CD8-positive, alpha-beta memory T cell (primary cell): ENCODE data around the gene SP4. TPM values are rescaled to one million over a fixed set of nuclear protein-coding genes. Genes with fewer than 3 reads are reported as not detected.

Experiments
- CTCF ChIA-PET: fragments of 350-600 bp; sonication (Branson Sonifier 250); formaldehyde crosslinking; loops from one replicate; lab custom pipeline; 2021; ENCODE audit warnings: antibody characterized with exemption; lab: Charles Lee
- POLR2A ChIA-PET: fragments of 350-600 bp; sonication (Branson Sonifier 250); formaldehyde crosslinking; loops from one replicate; lab custom pipeline; 2021; ENCODE audit warnings: antibody characterized with exemption; lab: Charles Lee
- DNase-seq, 5 donors: peaks; one replicate each; pipeline versions ENCODE4 v3.0.0 to v3.0.0-alpha.2; 2020 to 2022; ENCODE audit warnings: mixed read lengths in 1 of 5
- H3K27ac ChIP-seq: one replicate; pipeline ENCODE4 v1.7.0; 2013; ENCODE audit warnings: low read depth, mild to moderate bottlenecking, low read length, moderate library complexity
- H3K27me3 ChIP-seq: 2 replicates; pipeline ENCODE4 v1.7.0; 2013; ENCODE audit warnings: low read length, mild to moderate bottlenecking; ENCODE audit not compliant: insufficient read depth, poor library complexity, severe bottlenecking
- H3K36me3 ChIP-seq: 2 replicates; pipeline ENCODE4 v1.7.0; 2013; ENCODE audit warnings: mild to moderate bottlenecking, low read length, moderate library complexity; ENCODE audit not compliant: insufficient read depth
- H3K4me1 ChIP-seq: 2 replicates; pipeline ENCODE4 v1.7.0; 2013; ENCODE audit warnings: mild to moderate bottlenecking, low read length, moderate library complexity; ENCODE audit not compliant: insufficient read depth
- H3K4me3 ChIP-seq: 2 replicates; pipeline ENCODE4 v1.7.0; 2013; ENCODE audit warnings: mild to moderate bottlenecking, low read length
- H3K9me3 ChIP-seq: 2 replicates; pipeline ENCODE4 v1.7.0; 2013; ENCODE audit warnings: mild to moderate bottlenecking, low read length
- H3K27ac Mint-ChIP-seq, 8 donors: one replicate each; pipeline ENCODE4 v1.8.0; 2020 to 2021; ENCODE audit warnings: mixed read lengths in 8 of 8, mild to moderate bottlenecking in 6 of 8, inconsistent platforms in 3 of 8, moderate library complexity in 3 of 8
- H3K27me3 Mint-ChIP-seq, 2 donors: one replicate each; pipeline ENCODE4 v1.8.0; 2020 to 2021; ENCODE audit warnings: mixed read lengths in 2 of 2, mild to moderate bottlenecking in 1 of 2, moderate library complexity in 1 of 2
- H3K36me3 Mint-ChIP-seq, 3 donors: one replicate each; pipeline ENCODE4 v1.8.0; 2020 to 2021; ENCODE audit warnings: mixed read lengths in 3 of 3, inconsistent platforms in 1 of 3, mild to moderate bottlenecking in 1 of 3
- H3K4me1 Mint-ChIP-seq, 3 donors: one replicate each; pipeline ENCODE4 v1.8.0; 2020 to 2021; ENCODE audit warnings: mixed read lengths in 3 of 3, inconsistent platforms in 1 of 3, mild to moderate bottlenecking in 1 of 3
- H3K4me3 Mint-ChIP-seq, 7 donors: one replicate each; pipeline ENCODE4 v1.8.0; 2020 to 2021; ENCODE audit warnings: mixed read lengths in 7 of 7, mild to moderate bottlenecking in 6 of 7, moderate library complexity in 4 of 7, inconsistent platforms in 2 of 7
- H3K9me3 Mint-ChIP-seq, 5 donors: one replicate each; pipeline ENCODE4 v1.8.0; 2020 to 2022; ENCODE audit warnings: mixed read lengths in 5 of 5, mild to moderate bottlenecking in 3 of 5, moderate library complexity in 2 of 5, inconsistent platforms in 1 of 5
- polyA plus RNA-seq: library from polyadenylated mRNA; unstranded; fragments of 300-500 nt; fragmentation: Illumina TruSeq; gene quantifications from one replicate; pipeline ENCODE4 v1.2.3, GENCODE V29; 2021
- total RNA-seq, 2 experiments: library from RNA; stranded (reverse); gene quantifications; one replicate each; pipeline ENCODE4 v1.2.3, GENCODE V29; 2021

The SP4 gene
- total and polyA plus RNA-seq, 3 experiments from 2014 or later, result 14.1 to 22.2 (median 20.0) TPM

GRCh38 chr7:21469894-21470293 lies 42.0 kb downstream of the SP4 start:
- Mint-ChIP-seq H3K36me3 (peaks cover 0 to 19% (median 6%) of the 10 kb centered on the region in 3 donors), H3K27ac (no peak overlapping the region), H3K9me3 (no peaks in the 10 kb centered on the region), H3K4me3 (no peak overlapping the region), H3K27me3 (peaks cover 0 to 2% of the 10 kb centered on the region in 2 donors), H3K4me1 (peaks cover 60 to 84% (median 79%) of the 10 kb centered on the region in 3 donors)
- no peak overlapping the region for H3K4me3 ChIP-seq
- ChIA-PET CTCF (no interaction called here), POLR2A (no interaction called here)
- H3K4me1 ChIP-seq, result peaks cover 4% of the 10 kb centered on the region
- DNase-seq, result no peak
- H3K36me3 ChIP-seq, result no peaks in the 10 kb centered on the region
- H3K27me3 ChIP-seq, result no peaks in the 10 kb centered on the region
- no peak overlapping the region for H3K27ac ChIP-seq
- no peaks in the 10 kb centered on the region for H3K9me3 ChIP-seq

- Histone ChIP-seq H3K4me3 (no peak overlapping the region), H3K36me3 (no peaks in the 10 kb centered on the region), H3K27ac (no peak overlapping the region), H3K27me3 (no peaks in the 10 kb centered on the region), H3K9me3 (no peaks in the 10 kb centered on the region), H3K4me1 (no peaks in the 10 kb centered on the region)
- ChIA-PET CTCF (no interaction called here), POLR2A (no interaction called here)
- DNase-seq, result no peak
- Mint-ChIP-seq H3K4me3 (no peak overlapping the region), H3K9me3 (no peaks in the 10 kb centered on the region), H3K27ac (peak overlapping the region in 7 of 8 donors; percentile 1 to 75 (median 28)), H3K4me1 (peaks cover 44 to 70% (median 58%) of the 10 kb centered on the region in 3 donors), H3K36me3 (peaks cover 0 to 16% (median 6%) of the 10 kb centered on the region in 3 donors), H3K27me3 (peaks cover 0 to 2% of the 10 kb centered on the region in 2 donors)
These were observed 44.1 kb downstream of the SP4 start for GRCh38 chr7:21472029-21472428.

DNA sequence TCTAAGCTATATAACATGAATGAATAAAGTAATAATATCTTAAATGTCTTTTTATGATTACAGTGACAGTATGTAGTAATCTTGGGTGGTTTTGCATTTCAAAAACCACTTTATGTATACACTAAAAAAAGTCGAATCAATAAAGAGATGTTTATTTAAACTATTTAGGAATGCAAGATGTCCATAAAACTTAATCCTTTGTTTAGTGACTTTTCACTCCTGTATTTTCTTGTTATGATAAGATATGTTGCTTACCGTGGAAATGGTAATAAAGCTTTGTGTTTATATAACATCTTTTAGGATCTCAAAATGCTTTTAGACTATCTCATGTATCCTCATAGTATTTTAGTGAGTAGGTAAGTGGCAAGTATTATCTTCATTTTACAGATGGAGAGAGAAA lies 48.5 kb downstream of the SP4 start:
- DNase-seq, result no peak
- H3K9me3 Mint-ChIP-seq, result no peaks in the 10 kb centered on the region
- H3K36me3 Mint-ChIP-seq, result peaks cover 9 to 40% (median 17%) of the 10 kb centered on the region in 3 donors
- Histone ChIP-seq H3K9me3 (no peaks in the 10 kb centered on the region), H3K27me3 (no peaks in the 10 kb centered on the region), H3K4me1 (no peaks in the 10 kb centered on the region), H3K4me3 (no peak overlapping the region), H3K36me3 (no peaks in the 10 kb centered on the region), H3K27ac (no peak overlapping the region)
- ChIA-PET CTCF (no interaction called here), POLR2A (no interaction called here)
- H3K4me3 Mint-ChIP-seq, result no peak overlapping the region
- peaks cover 0 to 2% of the 10 kb centered on the region in 2 donors for H3K27me3 Mint-ChIP-seq
- H3K4me1 Mint-ChIP-seq, result peaks cover 47 to 76% (median 58%) of the 10 kb centered on the region in 3 donors
- H3K27ac Mint-ChIP-seq, result no peak overlapping the region

- Mint-ChIP-seq H3K27me3 (no peaks in the 10 kb centered on the region), H3K27ac (peak overlapping the region in 7 of 8 donors; percentile 53 to 94 (median 74)), H3K9me3 (no peaks in the 10 kb centered on the region), H3K4me1 (peaks cover 46 to 67% (median 55%) of the 10 kb centered on the region in 3 donors), H3K4me3 (peak overlapping the region in 1 of 7 donors; percentile 39), H3K36me3 (peaks cover 9 to 60% (median 20%) of the 10 kb centered on the region in 3 donors)
- no peak overlapping the region for H3K4me3 ChIP-seq
- ChIA-PET CTCF (no interaction called here), POLR2A (no interaction called here)
- no peak for DNase-seq
- no peaks in the 10 kb centered on the region for H3K9me3 ChIP-seq
- H3K27me3 ChIP-seq, result no peaks in the 10 kb centered on the region
- H3K27ac ChIP-seq, result no peak overlapping the region
- H3K4me1 ChIP-seq, result no peaks in the 10 kb centered on the region
- H3K36me3 ChIP-seq, result no peaks in the 10 kb centered on the region
These were observed 53.0 kb downstream of the SP4 start for GRCh38 chr7:21480693-21481403.

DNA sequence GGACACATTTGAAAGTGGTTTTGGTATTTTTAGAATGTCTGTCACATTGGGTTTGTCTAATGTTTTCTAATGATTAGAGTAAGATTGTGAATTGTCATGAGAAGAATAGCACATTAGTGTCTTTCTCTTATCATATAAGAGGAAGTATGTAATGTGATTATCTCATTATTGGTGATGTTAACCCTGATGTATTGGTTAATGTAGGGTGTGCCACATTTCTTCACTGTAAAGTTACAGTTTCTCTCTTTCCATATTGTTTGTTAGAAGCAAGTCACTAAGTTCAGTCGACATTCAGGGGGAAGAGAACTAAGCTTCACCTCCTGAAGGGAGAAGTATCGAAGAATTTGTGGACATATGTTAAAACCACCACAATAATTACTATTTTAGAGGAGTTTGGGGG lies 58.6 kb downstream of the SP4 start:
- peaks cover 4% of the 10 kb centered on the region for H3K36me3 ChIP-seq
- ChIA-PET CTCF (no interaction called here), POLR2A (interaction anchor here (0.7 kb wide), 1 partner anchor 217 kb away, joined by 6 read pairs; no protein-coding TSS in a partner anchor)
- H3K27me3 ChIP-seq, result no peaks in the 10 kb centered on the region
- no peak for DNase-seq
- no peak overlapping the region for H3K27ac ChIP-seq
- H3K4me3 Mint-ChIP-seq, result no peak overlapping the region
- no peaks in the 10 kb centered on the region for H3K4me1 ChIP-seq
- peaks cover 0 to 3% (median 0%) of the 10 kb centered on the region in 5 donors for H3K9me3 Mint-ChIP-seq
- peak overlapping the region in 1 of 8 donors; percentile 38 for H3K27ac Mint-ChIP-seq
- H3K9me3 ChIP-seq, result no peaks in the 10 kb centered on the region
- peaks cover 12 to 68% (median 24%) of the 10 kb centered on the region in 3 donors for H3K36me3 Mint-ChIP-seq
- no peak overlapping the region for H3K4me3 ChIP-seq
- peaks cover 37 to 51% (median 48%) of the 10 kb centered on the region in 3 donors for H3K4me1 Mint-ChIP-seq
- no peaks in the 10 kb centered on the region for H3K27me3 Mint-ChIP-seq

DNA sequence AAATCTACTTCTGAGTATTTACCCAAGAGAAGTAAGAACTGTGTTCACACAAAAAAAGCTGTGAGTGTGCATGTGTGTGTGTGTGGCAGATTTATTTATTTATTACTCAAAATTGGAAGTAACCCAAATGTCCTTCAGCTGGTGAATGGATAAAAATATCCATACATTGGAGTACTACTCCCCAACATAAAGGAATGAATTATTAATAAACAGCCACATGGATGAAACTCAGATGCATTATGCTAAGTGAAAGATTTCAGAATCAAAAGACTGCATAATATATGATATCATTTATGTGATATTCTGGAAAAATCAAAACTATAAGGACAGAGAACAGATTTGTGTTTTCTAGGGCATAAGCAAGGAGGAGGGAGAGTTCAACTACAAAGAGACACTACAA lies 67.8 kb downstream of the SP4 start:
- H3K27me3 Mint-ChIP-seq, result no peaks in the 10 kb centered on the region
- H3K9me3 ChIP-seq, result no peaks in the 10 kb centered on the region
- no peaks in the 10 kb centered on the region for H3K27me3 ChIP-seq
- H3K4me3 Mint-ChIP-seq, result no peak overlapping the region
- no peak overlapping the region for H3K4me3 ChIP-seq
- H3K36me3 ChIP-seq, result peaks cover under 1% of the 10 kb centered on the region
- H3K4me1 ChIP-seq, result no peaks in the 10 kb centered on the region
- ChIA-PET POLR2A (no interaction called here), CTCF (no interaction called here)
- H3K9me3 Mint-ChIP-seq, result peaks cover 18 to 28% (median 24%) of the 10 kb centered on the region in 5 donors
- H3K27ac ChIP-seq, result no peak overlapping the region
- no peak for DNase-seq
- H3K27ac Mint-ChIP-seq, result no peak overlapping the region
- H3K36me3 Mint-ChIP-seq, result peaks cover 31 to 73% (median 69%) of the 10 kb centered on the region in 3 donors
- peaks cover 4 to 10% (median 5%) of the 10 kb centered on the region in 3 donors for H3K4me1 Mint-ChIP-seq

DNA sequence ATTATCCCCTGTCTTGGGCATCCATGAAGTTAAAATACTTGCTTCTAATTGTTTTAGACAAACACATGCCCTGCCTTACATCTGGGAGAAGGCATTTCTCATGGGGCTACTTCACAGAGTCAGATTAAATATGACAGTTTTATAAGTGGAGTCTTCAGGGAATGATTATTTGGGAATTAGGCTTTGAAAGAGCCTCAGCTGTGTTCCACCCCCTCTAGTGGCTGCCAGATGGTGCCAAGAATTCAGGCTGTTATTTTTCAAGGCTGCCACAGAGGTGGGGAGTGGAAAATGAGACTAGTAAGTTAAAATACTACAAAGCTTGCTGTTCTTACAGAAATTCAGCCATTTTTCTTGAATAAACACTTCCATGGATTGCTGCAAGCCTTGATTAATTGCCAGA lies 69.2 kb downstream of the SP4 start:
- H3K27ac Mint-ChIP-seq, result no peak overlapping the region
- CTCF ChIA-PET, result no interaction called here
- Histone ChIP-seq H3K36me3 (no peaks in the 10 kb centered on the region), H3K27ac (no peak overlapping the region), H3K4me3 (no peak overlapping the region), H3K4me1 (no peaks in the 10 kb centered on the region), H3K27me3 (no peaks in the 10 kb centered on the region), H3K9me3 (no peaks in the 10 kb centered on the region)
- no peaks in the 10 kb centered on the region for H3K27me3 Mint-ChIP-seq
- peaks cover 31 to 70% (median 68%) of the 10 kb centered on the region in 3 donors for H3K36me3 Mint-ChIP-seq
- peaks cover 4 to 16% (median 5%) of the 10 kb centered on the region in 3 donors for H3K4me1 Mint-ChIP-seq
- POLR2A ChIA-PET, result no interaction called here
- no peak overlapping the region for H3K4me3 Mint-ChIP-seq
- no peak for DNase-seq
- H3K9me3 Mint-ChIP-seq, result peaks cover 13 to 29% (median 22%) of the 10 kb centered on the region in 5 donors

GRCh38 chr7:21500117-21500832 lies 72.4 kb downstream of the SP4 start:
- H3K4me3 ChIP-seq, result no peak overlapping the region
- no peak for DNase-seq
- no peaks in the 10 kb centered on the region for H3K9me3 ChIP-seq
- H3K27me3 Mint-ChIP-seq, result no peaks in the 10 kb centered on the region
- H3K4me1 ChIP-seq, result no peaks in the 10 kb centered on the region
- ChIA-PET CTCF (interaction anchor here (1.5 kb wide), 1 partner anchor 244 kb away, joined by 4 read pairs; no protein-coding TSS in a partner anchor), POLR2A (no interaction called here)
- no peak overlapping the region for H3K4me3 Mint-ChIP-seq
- H3K4me1 Mint-ChIP-seq, result peaks cover 7 to 30% (median 8%) of the 10 kb centered on the region in 3 donors
- H3K36me3 ChIP-seq, result no peaks in the 10 kb centered on the region
- peak overlapping the region in 1 of 8 donors; percentile 44 for H3K27ac Mint-ChIP-seq
- peaks cover 4 to 36% (median 15%) of the 10 kb centered on the region in 5 donors for H3K9me3 Mint-ChIP-seq
- H3K27me3 ChIP-seq, result no peaks in the 10 kb centered on the region
- H3K27ac ChIP-seq, result no peak overlapping the region
- H3K36me3 Mint-ChIP-seq, result peaks cover 44 to 77% (median 74%) of the 10 kb centered on the region in 3 donors
